Vagina (tissue), 2 donors: Measurements from ENCODE around the gene GPBP1L1.

Experiments used
- POLR2AphosphoS5 ChIP-seq, 2 donors: sonication (generic); formaldehyde crosslinking; IDR thresholded peaks; one replicate each; pipeline ENCODE4 v1.9.0; 2017; ENCODE audit warnings: antibody characterized with exemption in 2 of 2, mild to moderate bottlenecking in 2 of 2, low read depth in 1 of 2; ENCODE audit not compliant: insufficient read depth in 1 of 2
- TF ChIP-seq, protein P1 (sequence below), 3 experiments: fragments of 450-650 bp in 2 of 3; fragments of 200-600 bp in 1 of 3; sonication (generic) in 1 of 3; IDR thresholded peaks; one replicate each; pipeline ENCODE4 v1.5.1; 2017 to 2019; ENCODE audit warnings: antibody characterized with exemption in 3 of 3, mild to moderate bottlenecking in 2 of 3, moderate library complexity in 2 of 3

DNA sequence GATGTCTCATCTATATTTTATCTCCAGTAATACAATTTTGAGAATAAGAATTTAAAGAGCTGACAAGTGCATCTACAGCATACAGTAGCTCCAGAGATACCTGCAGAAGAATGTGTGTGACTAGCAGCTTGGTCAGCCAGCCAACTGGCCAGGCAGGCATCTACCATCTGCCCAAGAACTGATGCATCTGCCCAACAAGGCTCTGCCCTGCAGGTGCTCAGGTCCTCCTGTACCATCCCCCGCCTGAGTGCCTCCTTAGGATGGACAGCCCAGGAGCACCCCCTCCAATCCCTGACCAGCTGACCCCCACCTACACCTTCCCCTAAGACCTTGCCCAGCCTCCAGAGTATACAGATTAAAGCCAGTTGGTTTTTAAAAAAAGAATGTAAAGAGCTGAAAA is 32.0 kb upstream of the GPBP1L1 start:
- TF ChIP-seq, protein P1, sequence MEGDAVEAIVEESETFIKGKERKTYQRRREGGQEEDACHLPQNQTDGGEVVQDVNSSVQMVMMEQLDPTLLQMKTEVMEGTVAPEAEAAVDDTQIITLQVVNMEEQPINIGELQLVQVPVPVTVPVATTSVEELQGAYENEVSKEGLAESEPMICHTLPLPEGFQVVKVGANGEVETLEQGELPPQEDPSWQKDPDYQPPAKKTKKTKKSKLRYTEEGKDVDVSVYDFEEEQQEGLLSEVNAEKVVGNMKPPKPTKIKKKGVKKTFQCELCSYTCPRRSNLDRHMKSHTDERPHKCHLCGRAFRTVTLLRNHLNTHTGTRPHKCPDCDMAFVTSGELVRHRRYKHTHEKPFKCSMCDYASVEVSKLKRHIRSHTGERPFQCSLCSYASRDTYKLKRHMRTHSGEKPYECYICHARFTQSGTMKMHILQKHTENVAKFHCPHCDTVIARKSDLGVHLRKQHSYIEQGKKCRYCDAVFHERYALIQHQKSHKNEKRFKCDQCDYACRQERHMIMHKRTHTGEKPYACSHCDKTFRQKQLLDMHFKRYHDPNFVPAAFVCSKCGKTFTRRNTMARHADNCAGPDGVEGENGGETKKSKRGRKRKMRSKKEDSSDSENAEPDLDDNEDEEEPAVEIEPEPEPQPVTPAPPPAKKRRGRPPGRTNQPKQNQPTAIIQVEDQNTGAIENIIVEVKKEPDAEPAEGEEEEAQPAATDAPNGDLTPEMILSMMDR (IDR thresholded peaks at IDR 0.05): no peak
- no peak for TF ChIP-seq POLR2AphosphoS5 (IDR thresholded peaks at IDR 0.05; ENCODE audit: insufficient read depth in 1 of 2, low read depth in 1 of 2)
